B cell (primary cell): ENCODE measurements around the gene HHLA2. TPM values are rescaled to one million over a fixed set of nuclear protein-coding genes. Genes with fewer than 3 reads are reported as not detected.

Experiments
- ATAC-seq: fragments of 200-7000 bp; cut with Tn5 transposase; one replicate; pipeline ENCODE4 v1.10.0; 2021; ENCODE audit warnings: low read depth, mild to moderate bottlenecking, moderate number of reproducible peaks, moderate library complexity
- CTCF ChIA-PET: fragments of 350-600 bp; sonication (Branson Sonifier 250); formaldehyde crosslinking; loops from one replicate; lab custom pipeline; 2021; ENCODE audit warnings: antibody characterized with exemption, inconsistent platforms; lab: Charles Lee
- POLR2A ChIA-PET: fragments of 350-600 bp; sonication (Branson Sonifier 250); formaldehyde crosslinking; loops from one replicate; lab custom pipeline; 2021; ENCODE audit warnings: antibody characterized with exemption; lab: Charles Lee
- DNase-seq: peaks from one replicate; pipeline ENCODE4 v3.0.0; 2013
- H2AFZ ChIP-seq: 2 replicates; pipeline ENCODE4 v1.6.1; 2012; ENCODE audit warnings: mild to moderate bottlenecking, low read depth, low read length; ENCODE audit not compliant: insufficient read depth, poor library complexity, severe bottlenecking
- H3K27ac ChIP-seq, 2 donors: 1 replicate in 1 of 2; 2 replicates in 1 of 2; pipeline ENCODE4 v1.5.1; 2012 to 2013; ENCODE audit warnings: low read length in 2 of 2, mild to moderate bottlenecking in 2 of 2, moderate library complexity in 1 of 2
- H3K27me3 ChIP-seq, 4 experiments: fragments of 200-600 bp in 1 of 4; sonication (generic) in 1 of 4; replicated peaks in 1 of 4; 1 replicate in 2 of 4; 2 replicates in 2 of 4; pipeline versions ENCODE4 v1.6.1 to v1.7.0; 2013 to 2016; ENCODE audit warnings: low read length in 3 of 4, mild to moderate bottlenecking in 2 of 4, mixed read lengths in 1 of 4, moderate library complexity in 1 of 4; ENCODE audit not compliant: insufficient read depth in 4 of 4, control insufficient read depth in 3 of 4; ENCODE audit errors: control extremely low read depth in 1 of 4
- H3K36me3 ChIP-seq, 2 experiments: replicated peaks in 1 of 2; 1 replicate in 1 of 2; 2 replicates in 1 of 2; pipeline versions ENCODE4 v1.6.1 to v1.7.1; 2013; ENCODE audit warnings: low read length in 1 of 2; ENCODE audit not compliant: insufficient read depth in 2 of 2, control insufficient read depth in 1 of 2; ENCODE audit errors: control extremely low read depth in 1 of 2, extremely low read depth in 1 of 2
- H3K4me1 ChIP-seq, 2 donors: fragments of 200-600 bp in 1 of 2; sonication (generic) in 1 of 2; 1 replicate in 1 of 2; 2 replicates in 1 of 2; pipeline versions ENCODE4 v1.5.1 to v1.6.1; 2013 to 2017; ENCODE audit warnings: low read length in 2 of 2; ENCODE audit not compliant: control insufficient read depth in 2 of 2, insufficient read depth in 2 of 2
- H3K4me2 ChIP-seq: replicated peaks from 2 replicates; pipeline ENCODE3; 2012; ENCODE audit warnings: mild to moderate bottlenecking, low read depth, low read length; ENCODE audit not compliant: poor library complexity, severe bottlenecking
- H3K4me3 ChIP-seq, 5 experiments: fragments of 200-600 bp in 1 of 5; sonication (generic) in 1 of 5; 1 replicate in 3 of 5; 2 replicates in 2 of 5; pipeline versions ENCODE4 v1.5.1 to v1.7.0; 2011 to 2016; ENCODE audit warnings: low read length in 4 of 5, mild to moderate bottlenecking in 4 of 5, low read depth in 2 of 5, control low read depth in 1 of 5, moderate library complexity in 1 of 5; ENCODE audit not compliant: insufficient read depth in 1 of 5; ENCODE audit errors: control extremely low read depth in 1 of 5, extremely low read depth in 1 of 5
- H3K79me2 ChIP-seq: fragments of 200-600 bp; sonication (generic); one replicate; pipeline ENCODE4 v1.6.0; 2016; ENCODE audit warnings: low read length; ENCODE audit not compliant: control insufficient read depth, insufficient read depth
- H3K9ac ChIP-seq: fragments of 200-600 bp; sonication (generic); 2 replicates; pipeline ENCODE4 v1.6.1; 2017; ENCODE audit warnings: mild to moderate bottlenecking, low read length, moderate library complexity
- H3K9me3 ChIP-seq, 3 donors: one replicate each; pipeline versions ENCODE4 v1.6.1 to v1.7.1; 2013; ENCODE audit warnings: low read length in 2 of 3; ENCODE audit not compliant: control insufficient read depth in 2 of 3, insufficient read depth in 1 of 3; ENCODE audit errors: control extremely low read depth in 1 of 3
- H4K20me1 ChIP-seq: 2 replicates; pipeline ENCODE4 v1.6.0; 2012; ENCODE audit warnings: mild to moderate bottlenecking, low read length; ENCODE audit not compliant: insufficient read depth, control insufficient read depth, poor library complexity, severe bottlenecking
- H3K27ac Mint-ChIP-seq: one replicate; pipeline ENCODE4 v1.8.0; 2021; ENCODE audit warnings: mixed read lengths
- H3K27me3 Mint-ChIP-seq: one replicate; pipeline ENCODE4 v1.8.0; 2021; ENCODE audit warnings: mixed read lengths
- H3K4me1 Mint-ChIP-seq: one replicate; pipeline ENCODE4 v1.8.0; 2021; ENCODE audit warnings: mixed read lengths
- H3K4me3 Mint-ChIP-seq: one replicate; pipeline ENCODE4 v1.8.0; 2021; ENCODE audit warnings: mixed read lengths
- H3K9me3 Mint-ChIP-seq: one replicate; pipeline ENCODE4 v1.8.0; 2022; ENCODE audit warnings: mixed read lengths; ENCODE audit not compliant: insufficient read depth
- EZH2 ChIP-seq: IDR thresholded peaks from 2 replicates; pipeline ENCODE4 v1.6.1; 2012; ENCODE audit warnings: borderline replicate concordance, low read depth, mild to moderate bottlenecking, moderate library complexity, low read length; ENCODE audit not compliant: insufficient read depth, poor library complexity, severe bottlenecking
- WGBS: methylation state at CpG from one replicate; pipeline ENCODE4 v1.1.5; 2013; ENCODE audit warnings: missing lambda C conversion rate; ENCODE audit not compliant: insufficient coverage; 5-methylcytosine and 5-hydroxymethylcytosine counted together
- intact Hi-C: fragments of 100-400 bp; cut with micrococcal nuclease; formaldehyde crosslinking; loops from one replicate; pipeline ENCODE4 v1.10.0; 2022
- polyA plus RNA-seq: library from polyadenylated mRNA; depleted of rRNA; stranded (reverse); fragments of >200 nt; gene quantifications from 2 replicates; pipeline ENCODE4 v1.2.3, GENCODE V29; 2012
- total RNA-seq, 2 donors: library from RNA; stranded (reverse); fragments of 120-200 nt in 1 of 2; gene quantifications; 1 replicate in 1 of 2; 2 replicates in 1 of 2; pipeline versions ENCODE4 v1.2.3 to v1.2.4, GENCODE V29; 2013 to 2022
- TF ChIP-seq, protein P1 (sequence below): fragments of 200-600 bp; IDR thresholded peaks from one replicate; pipeline ENCODE4 v1.8.0; 2022; ENCODE audit warnings: antibody characterized with exemption, mild to moderate bottlenecking

Gene HHLA2
- total and polyA plus RNA-seq, 2 donors (not counting 1 experiment from before 2014, with no cell fraction given) = 0.84 TPM

DNA sequence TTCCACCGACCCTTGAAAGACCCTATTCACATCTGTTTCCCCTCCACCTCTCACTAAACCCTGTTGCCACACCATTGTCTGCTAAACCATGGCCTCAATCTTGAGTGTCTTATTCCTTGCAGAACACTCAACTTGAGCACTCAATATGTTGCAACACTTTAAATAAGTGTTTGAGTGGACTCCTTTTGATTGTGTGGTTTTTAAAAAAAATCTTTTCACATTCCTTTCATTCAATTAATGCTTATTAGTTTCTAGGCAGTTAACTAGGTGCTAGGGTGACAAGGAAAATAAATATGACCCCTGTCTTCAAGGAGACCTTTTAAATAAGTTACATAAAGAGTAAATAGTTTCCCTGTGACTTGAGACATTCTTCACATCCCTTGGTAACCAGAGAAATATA is 13.3 kb upstream of the HHLA2 start:
- ATAC-seq (no peak), DNase-seq (no peak)
- intact Hi-C loops = no loop called here
- peaks cover 0 to 23% (median 8%) of the 10 kb centered on the region in 3 donors for H3K9me3 ChIP-seq
- TF ChIP-seq EZH2 = no peak
- TF ChIP-seq, protein P1, sequence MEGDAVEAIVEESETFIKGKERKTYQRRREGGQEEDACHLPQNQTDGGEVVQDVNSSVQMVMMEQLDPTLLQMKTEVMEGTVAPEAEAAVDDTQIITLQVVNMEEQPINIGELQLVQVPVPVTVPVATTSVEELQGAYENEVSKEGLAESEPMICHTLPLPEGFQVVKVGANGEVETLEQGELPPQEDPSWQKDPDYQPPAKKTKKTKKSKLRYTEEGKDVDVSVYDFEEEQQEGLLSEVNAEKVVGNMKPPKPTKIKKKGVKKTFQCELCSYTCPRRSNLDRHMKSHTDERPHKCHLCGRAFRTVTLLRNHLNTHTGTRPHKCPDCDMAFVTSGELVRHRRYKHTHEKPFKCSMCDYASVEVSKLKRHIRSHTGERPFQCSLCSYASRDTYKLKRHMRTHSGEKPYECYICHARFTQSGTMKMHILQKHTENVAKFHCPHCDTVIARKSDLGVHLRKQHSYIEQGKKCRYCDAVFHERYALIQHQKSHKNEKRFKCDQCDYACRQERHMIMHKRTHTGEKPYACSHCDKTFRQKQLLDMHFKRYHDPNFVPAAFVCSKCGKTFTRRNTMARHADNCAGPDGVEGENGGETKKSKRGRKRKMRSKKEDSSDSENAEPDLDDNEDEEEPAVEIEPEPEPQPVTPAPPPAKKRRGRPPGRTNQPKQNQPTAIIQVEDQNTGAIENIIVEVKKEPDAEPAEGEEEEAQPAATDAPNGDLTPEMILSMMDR = no peak
- WGBS = 57% methylated on average over 1 of the region's 1 CpG
- Mint-ChIP-seq H3K4me1 (no peaks in the 10 kb centered on the region), H3K4me3 (no peak overlapping the region), H3K27me3 (no peaks in the 10 kb centered on the region), H3K9me3 (peaks cover 8% of the 10 kb centered on the region), H3K27ac (no peak overlapping the region)
- CTCF ChIA-PET = no interaction called here
- H3K4me2 ChIP-seq = no peak overlapping the region
- no peaks in the 10 kb centered on the region for H3K4me1 ChIP-seq
- POLR2A ChIA-PET = no interaction called here
- no peaks in the 10 kb centered on the region for H3K79me2 ChIP-seq
- H3K9ac ChIP-seq = no peak overlapping the region
- H3K27me3 ChIP-seq = no peaks in the 10 kb centered on the region
- no peak overlapping the region for H3K4me3 ChIP-seq
- H3K27ac ChIP-seq = no peak overlapping the region
- H3K36me3 ChIP-seq = no peaks in the 10 kb centered on the region
- H4K20me1 ChIP-seq = no peaks in the 10 kb centered on the region
- no peak overlapping the region for H2AFZ ChIP-seq

DNA sequence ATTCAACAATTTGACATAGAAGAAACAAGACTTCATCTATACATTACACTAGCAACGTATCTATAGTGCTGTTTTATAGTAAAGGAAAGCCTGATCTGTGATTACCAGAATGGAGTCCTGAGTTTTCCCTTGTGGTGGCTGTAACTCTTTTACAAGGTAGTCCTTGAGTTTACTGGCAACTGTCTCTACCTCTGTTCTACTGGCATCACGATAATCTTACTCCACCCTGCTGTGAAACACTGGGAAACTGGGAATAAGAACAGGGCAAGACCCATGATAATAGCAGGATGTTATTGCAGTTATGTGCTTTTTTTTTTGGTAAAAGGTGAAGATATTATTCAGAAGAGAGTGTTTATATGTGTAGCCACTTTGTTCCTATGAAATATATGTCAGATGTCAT is 12.4 kb upstream of the HHLA2 start:
- no peak for ATAC-seq
- Mint-ChIP-seq H3K27ac (no peak overlapping the region), H3K4me3 (no peak overlapping the region), H3K4me1 (no peaks in the 10 kb centered on the region), H3K27me3 (no peaks in the 10 kb centered on the region), H3K9me3 (peaks cover 6% of the 10 kb centered on the region)
- H2AFZ ChIP-seq = no peak overlapping the region
- ChIA-PET CTCF (no interaction called here), POLR2A (no interaction called here)
- no peak overlapping the region for H3K4me2 ChIP-seq
- no peak overlapping the region for H3K27ac ChIP-seq
- H3K4me1 ChIP-seq = no peaks in the 10 kb centered on the region
- no peaks in the 10 kb centered on the region for H3K36me3 ChIP-seq
- no peaks in the 10 kb centered on the region for H3K79me2 ChIP-seq
- H3K27me3 ChIP-seq = no peaks in the 10 kb centered on the region
- TF ChIP-seq EZH2 = no peak
- TF ChIP-seq, protein P1 = no peak
- no peak overlapping the region for H3K4me3 ChIP-seq
- WGBS = no CpG with 5 or more reads among the region's 2 CpGs
- H3K9ac ChIP-seq = no peak overlapping the region
- intact Hi-C loops = no loop called here
- peaks cover 0 to 14% (median 3%) of the 10 kb centered on the region in 3 donors for H3K9me3 ChIP-seq
- no peak for DNase-seq
- no peaks in the 10 kb centered on the region for H4K20me1 ChIP-seq
